ENCODE measurements around the gene PHAF1.
A peak's percentile ranks its signal among the peaks of the same experiment; 100 is the strongest.

The PHAF1 gene

DNA sequence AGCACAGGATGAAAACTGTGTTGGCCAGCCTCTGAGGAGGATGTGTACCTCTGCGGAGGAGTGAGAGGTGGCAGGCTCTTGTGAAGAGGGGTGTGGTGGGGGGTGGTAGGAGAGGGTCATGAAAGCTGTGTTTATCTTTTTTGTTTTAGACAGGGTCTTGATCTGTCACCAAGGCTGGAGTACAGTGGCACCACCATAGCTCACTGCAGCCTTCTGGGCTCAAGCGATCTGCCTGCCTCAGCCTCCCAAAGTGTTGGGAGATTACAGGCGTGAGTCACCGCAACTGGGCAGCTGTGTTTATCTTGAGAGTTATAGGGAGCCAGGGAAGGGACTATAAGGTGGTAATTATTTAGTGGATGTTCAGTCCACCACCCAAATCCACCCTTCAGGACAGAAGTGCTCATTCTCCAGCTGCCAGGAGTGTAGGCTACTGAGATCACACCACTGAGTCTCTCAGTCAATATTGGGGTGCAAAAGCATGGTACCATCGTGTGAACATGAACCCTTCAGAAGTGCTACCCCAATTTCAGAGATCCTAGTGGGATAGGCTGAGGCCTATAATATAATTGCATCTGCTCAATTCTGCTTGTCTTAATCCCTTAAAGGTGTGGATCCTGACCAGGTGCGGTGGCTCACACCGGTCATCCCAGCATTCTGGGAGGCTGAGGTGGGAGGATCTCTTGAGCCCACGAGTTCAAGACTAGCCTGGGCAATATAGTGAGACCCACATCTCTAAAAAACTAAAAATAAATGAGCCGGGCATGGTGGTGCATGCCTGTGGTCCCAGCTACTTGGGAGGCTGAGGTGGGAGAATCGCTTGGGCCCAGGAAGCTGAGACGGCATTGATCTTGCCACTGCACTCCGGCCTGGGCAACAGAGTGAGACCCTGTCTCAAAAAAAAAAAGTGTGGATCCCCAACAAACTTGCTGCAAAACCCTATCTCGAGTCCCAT, 81.0 kb downstream of the PHAF1 start:
- TF ChIP-seq, protein P1, sequence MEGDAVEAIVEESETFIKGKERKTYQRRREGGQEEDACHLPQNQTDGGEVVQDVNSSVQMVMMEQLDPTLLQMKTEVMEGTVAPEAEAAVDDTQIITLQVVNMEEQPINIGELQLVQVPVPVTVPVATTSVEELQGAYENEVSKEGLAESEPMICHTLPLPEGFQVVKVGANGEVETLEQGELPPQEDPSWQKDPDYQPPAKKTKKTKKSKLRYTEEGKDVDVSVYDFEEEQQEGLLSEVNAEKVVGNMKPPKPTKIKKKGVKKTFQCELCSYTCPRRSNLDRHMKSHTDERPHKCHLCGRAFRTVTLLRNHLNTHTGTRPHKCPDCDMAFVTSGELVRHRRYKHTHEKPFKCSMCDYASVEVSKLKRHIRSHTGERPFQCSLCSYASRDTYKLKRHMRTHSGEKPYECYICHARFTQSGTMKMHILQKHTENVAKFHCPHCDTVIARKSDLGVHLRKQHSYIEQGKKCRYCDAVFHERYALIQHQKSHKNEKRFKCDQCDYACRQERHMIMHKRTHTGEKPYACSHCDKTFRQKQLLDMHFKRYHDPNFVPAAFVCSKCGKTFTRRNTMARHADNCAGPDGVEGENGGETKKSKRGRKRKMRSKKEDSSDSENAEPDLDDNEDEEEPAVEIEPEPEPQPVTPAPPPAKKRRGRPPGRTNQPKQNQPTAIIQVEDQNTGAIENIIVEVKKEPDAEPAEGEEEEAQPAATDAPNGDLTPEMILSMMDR (IDR thresholded peaks at IDR 0.05; ENCODE audit: insufficient read depth, low read depth, low read length, missing control alignments) = no peak
- no peak for DNase-seq (ENCODE audit: low read depth)
- H3K4me3 ChIP-seq (ENCODE audit: low read length) = no peak overlapping the region

DNA sequence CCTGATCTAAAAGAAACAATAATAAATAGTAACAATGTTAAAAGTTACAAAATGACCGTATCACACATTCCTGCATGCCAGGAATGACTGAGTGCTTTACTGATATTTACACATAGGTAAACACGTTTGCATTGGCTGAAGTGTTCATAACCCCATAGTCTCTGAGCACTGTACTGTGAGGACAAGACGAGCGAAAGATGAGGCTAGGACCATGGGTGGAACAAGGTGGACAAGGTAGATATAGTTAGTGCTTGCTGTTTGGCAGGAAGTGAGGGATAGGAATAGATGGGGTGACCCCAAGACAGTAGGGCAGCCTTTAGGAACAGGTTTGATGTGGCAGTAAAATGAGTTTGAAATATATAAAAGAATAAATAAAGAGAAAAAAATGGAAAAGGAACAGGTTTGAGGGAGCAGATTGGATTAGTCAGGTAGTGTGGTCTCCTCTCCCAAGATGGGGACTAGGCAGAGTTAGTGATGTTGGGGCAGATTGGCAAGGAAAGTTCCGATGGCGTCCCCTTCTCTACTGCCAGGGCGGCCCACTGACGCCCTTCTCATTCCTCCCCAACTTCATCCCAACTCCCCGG, 81.8 kb downstream of the PHAF1 start:
- DNase-seq (ENCODE audit: low read depth) = no peak
- H3K4me3 ChIP-seq (ENCODE audit: low read length) = no peak overlapping the region
- TF ChIP-seq, protein P1 (IDR thresholded peaks at IDR 0.05; ENCODE audit: insufficient read depth, low read depth, low read length, missing control alignments) = no peak

DNA sequence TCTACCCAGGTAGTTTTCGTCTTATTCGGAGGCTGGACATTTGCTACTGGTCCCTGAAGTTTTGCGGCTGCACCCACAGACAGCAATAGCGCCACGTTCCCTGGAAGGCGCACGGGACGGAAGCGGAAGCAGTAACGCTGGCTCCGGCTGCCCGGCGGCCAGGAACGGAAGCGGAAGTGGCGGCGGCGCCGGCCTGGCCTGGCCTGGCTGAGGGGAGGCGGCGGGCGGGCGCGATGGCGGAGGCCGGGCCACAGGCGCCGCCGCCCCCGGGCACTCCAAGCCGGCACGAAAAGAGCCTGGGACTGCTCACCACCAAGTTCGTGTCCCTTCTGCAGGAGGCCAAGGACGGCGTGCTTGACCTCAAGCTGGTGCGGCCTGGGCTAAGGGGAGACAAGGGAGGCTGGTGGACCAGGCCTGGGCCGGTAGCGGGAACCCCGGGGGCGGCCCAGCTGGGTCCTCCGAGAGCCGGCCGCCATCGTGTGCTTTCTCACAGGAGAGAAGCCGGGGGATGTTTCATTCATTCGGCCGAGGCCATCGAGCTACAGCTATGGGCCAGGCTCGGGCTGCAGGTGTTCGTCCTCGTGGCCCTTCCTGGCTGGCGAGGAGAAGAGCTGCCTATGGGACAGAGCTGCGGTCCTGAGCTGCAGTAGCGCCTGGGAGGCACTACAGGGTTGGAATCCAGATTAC, 82.4 kb downstream of the PHAF1 start, which contains the start of gene E2F4:
Gene E2F4, plus strand, starts transcription at position 161 of the 687 bp plus-strand sequence. Its CDS starts 73 bp downstream, at position 234.
- TF ChIP-seq, protein P1 (IDR thresholded peaks at IDR 0.05; ENCODE audit: insufficient read depth, low read depth, low read length, missing control alignments) = no peak
- H3K4me3 ChIP-seq (ENCODE audit: low read length) = peak within 1 kb of the TSS; percentile 69
- DNase-seq (ENCODE audit: low read depth) = peak; percentile 95

DNA sequence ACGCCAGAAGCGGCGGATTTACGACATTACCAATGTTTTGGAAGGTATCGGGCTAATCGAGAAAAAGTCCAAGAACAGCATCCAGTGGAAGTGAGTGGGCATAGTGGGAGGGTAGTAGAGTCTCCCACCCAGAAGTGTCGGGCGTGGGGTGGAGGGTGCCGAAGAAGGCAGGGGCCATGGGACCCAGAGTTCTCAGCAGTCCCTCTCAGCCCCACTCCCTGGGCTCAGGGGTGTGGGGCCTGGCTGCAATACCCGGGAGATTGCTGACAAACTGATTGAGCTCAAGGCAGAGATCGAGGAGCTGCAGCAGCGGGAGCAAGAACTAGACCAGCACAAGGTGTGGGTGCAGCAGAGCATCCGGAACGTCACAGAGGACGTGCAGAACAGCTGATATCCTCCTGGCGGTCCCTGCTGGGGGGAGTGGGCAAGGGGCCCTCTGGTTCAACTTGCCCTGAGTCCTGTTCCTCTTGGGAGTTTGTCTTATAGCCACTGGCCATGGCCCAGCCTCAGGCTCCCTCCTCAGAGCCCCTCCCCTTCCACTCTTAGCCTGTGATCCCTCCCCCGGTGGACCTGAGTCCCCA, 83.1 kb downstream of the PHAF1 start:
- no peak for DNase-seq (ENCODE audit: low read depth)
- H3K4me3 ChIP-seq (ENCODE audit: low read length) = peak overlapping the region; percentile 69
- TF ChIP-seq, protein P1 (IDR thresholded peaks at IDR 0.05; ENCODE audit: insufficient read depth, low read depth, low read length, missing control alignments) = no peak

DNA sequence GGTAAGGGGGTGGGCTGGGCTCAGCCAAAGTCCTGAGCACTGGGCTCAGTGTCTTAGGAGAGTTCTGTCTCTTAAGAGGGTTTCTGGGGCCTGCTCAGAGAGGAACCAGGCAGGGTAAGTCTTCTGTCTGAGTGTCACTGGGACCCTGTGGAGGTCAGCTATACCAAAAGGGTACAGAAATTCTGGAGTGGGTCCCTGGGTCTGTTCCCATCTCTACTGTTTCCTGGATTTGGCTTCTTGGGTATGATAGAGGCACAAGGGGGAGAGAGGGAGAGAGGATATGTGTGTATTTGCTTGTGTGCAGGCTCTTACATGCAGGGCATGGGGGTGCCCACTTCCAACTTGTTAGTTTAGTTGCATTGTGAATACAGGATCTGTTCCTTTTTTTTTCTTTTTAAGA, 83.8 kb downstream of the PHAF1 start:
- TF ChIP-seq, protein P1 (IDR thresholded peaks at IDR 0.05; ENCODE audit: insufficient read depth, low read depth, low read length, missing control alignments) = no peak
- no peak for DNase-seq (ENCODE audit: low read depth)
- peak overlapping the region; percentile 69 for H3K4me3 ChIP-seq (ENCODE audit: low read length)

DNA sequence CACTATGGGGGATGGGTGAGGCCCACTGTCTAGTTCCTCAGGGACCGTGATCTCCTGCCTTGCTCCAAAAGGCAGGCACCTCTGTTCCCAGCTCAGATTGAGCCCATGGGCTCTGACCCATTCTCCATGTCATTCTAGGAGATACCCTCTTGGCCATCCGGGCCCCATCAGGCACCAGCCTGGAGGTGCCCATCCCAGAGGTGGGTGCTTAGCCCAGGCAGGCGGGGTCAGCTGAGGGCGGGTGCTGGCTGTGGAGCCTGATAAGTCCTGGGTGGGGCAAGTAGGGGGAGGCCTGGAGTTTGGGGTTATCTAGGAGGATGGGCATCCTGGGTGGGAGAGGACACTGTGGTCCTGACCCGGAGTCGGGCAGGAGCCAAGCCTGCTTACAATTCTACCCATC, 84.5 kb downstream of the PHAF1 start:
- TF ChIP-seq, protein P1 (IDR thresholded peaks at IDR 0.05; ENCODE audit: insufficient read depth, low read depth, low read length, missing control alignments) = no peak

More for the DNA sequence above, 84.5 kb downstream of the PHAF1 start:
- DNase-seq (ENCODE audit: low read depth) = no peak
- no peak overlapping the region for H3K4me3 ChIP-seq (ENCODE audit: low read length)
